Activated T-cell treated with anti-CD3 and anti-CD28 coated beads for 4 hours (primary cell): ENCODE results near the gene CCDC6.
"Not testable (repeated sequence)": the region's sequence is repeated elsewhere in the genome, so short reads cannot be mapped to it uniquely, and the experiment has no call there.

Experiments
- DNase-seq: peaks from one replicate; pipeline ENCODE4 v3.0.0-alpha.2; 2020

The CCDC6 gene

GRCh38 chr10:59805014-59805413, 101.3 kb downstream of the CCDC6 start:
- DNase-seq = no peak

DNA sequence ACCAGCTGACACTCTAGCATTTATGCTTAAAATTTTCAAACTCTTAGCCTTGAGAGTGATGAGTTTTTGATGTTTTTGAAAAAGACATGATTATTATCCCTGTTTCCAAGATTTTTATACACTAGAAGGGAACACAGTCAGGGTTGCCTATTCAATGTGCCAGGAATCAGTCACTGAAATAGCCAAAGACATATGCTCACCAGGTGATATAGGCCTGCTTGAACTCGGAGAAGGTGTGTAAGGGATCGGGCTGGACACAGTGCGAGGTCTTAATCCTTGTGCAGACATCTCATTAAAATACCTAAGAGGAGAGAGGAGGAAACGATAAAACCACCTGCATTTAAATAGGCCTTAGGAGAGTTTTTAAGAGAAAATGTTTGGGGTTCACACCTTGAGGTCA, 102.1 kb downstream of the CCDC6 start:
- DNase-seq = no peak

- no peak for DNase-seq
Measured at GRCh38 chr10:59803714-59804113, 102.6 kb downstream of the CCDC6 start.

DNA sequence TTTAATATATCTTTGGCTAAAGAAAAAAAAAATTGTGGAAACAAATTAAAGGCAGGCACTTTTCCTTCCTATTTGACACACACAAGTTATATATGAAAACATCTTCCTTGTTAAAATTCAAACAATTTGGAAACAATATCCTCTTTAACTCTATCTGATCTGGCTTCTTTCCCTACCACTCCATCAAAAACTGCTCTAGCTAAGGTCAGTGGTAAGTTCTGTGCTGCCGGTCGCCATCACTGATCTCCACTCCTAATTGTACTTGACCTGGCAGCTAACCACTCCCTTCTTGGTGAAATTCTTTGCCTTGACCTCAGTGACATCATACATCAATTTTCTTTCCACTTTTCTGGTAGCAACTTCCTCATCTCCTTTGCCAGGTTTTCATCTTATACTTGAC, 105.2 kb downstream of the CCDC6 start:
- DNase-seq = no peak

GRCh38 chr10:59799421-59799820, 106.9 kb downstream of the CCDC6 start:
- no peak for DNase-seq

- DNase-seq = no peak
Measured at GRCh38 chr10:59793919-59794318, 112.4 kb downstream of the CCDC6 start.

DNA sequence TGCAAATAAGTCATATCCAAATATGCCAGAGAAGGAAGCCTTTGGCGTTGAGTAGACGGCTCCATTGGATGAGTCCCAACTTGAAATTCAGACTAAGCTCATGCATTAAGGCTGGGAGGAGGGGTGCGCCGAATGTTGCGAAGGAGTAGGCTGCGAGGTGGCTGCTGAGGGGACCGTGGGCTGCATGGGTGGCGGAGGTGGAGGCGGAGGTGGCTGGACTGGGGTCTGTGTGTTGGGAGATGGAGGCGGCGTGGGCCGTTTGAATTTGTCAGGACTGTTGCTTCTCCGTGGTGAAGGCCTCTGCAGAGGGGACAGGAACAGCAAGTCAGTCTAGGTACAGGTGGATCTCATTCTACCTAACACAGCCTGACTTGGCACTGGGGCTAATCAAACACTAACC, 113.5 kb downstream of the CCDC6 start:
- DNase-seq = no peak

- no peak for DNase-seq
Measured at GRCh38 chr10:59791601-59792000, 114.8 kb downstream of the CCDC6 start.

GRCh38 chr10:59790080-59790479, 116.3 kb downstream of the CCDC6 start:
- not testable (repeated sequence) for DNase-seq

DNA sequence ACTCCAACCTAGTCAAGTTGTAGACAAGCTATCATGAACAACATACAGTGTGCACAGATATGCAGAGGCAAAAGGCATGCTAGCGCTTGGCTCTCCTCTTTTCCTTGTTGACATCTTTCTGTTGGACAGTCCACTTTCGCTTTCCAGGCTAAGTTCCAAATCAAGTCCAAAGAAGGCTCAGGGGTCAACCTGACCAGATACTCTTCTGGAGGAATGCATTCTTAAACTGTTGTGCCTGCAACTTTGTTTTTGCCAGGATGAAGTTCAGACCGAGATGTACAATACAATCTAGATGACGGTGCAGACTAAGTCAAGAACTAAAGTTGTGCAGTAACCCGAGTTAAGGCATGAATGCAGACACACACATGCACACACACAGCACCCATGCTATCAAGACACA, 117.4 kb downstream of the CCDC6 start:
- DNase-seq = not testable (repeated sequence)

- DNase-seq = not testable (repeated sequence)
Measured at GRCh38 chr10:59787032-59787431, 119.3 kb downstream of the CCDC6 start.

DNA sequence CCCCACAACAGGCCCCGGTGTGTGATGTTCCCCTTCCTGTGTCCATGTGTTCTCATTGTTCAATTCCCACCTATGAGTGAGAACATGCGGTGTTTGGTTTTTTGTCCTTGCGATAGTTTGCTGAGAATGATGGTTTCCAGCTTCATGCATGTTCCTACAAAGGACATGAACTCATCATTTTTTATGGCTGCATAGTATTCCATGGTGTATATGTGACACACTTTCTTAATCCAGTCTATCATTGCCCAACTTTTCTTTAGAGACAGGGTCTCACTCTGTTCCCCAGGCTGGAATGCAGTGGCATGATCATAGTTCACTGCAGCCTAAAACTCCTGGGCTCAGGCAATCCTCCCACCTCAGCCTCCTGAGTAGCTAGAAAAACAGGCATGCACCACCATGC, 120.9 kb downstream of the CCDC6 start:
- DNase-seq = not testable (repeated sequence)

- no peak for DNase-seq
Measured at GRCh38 chr10:59781511-59781910, 124.8 kb downstream of the CCDC6 start.

DNA sequence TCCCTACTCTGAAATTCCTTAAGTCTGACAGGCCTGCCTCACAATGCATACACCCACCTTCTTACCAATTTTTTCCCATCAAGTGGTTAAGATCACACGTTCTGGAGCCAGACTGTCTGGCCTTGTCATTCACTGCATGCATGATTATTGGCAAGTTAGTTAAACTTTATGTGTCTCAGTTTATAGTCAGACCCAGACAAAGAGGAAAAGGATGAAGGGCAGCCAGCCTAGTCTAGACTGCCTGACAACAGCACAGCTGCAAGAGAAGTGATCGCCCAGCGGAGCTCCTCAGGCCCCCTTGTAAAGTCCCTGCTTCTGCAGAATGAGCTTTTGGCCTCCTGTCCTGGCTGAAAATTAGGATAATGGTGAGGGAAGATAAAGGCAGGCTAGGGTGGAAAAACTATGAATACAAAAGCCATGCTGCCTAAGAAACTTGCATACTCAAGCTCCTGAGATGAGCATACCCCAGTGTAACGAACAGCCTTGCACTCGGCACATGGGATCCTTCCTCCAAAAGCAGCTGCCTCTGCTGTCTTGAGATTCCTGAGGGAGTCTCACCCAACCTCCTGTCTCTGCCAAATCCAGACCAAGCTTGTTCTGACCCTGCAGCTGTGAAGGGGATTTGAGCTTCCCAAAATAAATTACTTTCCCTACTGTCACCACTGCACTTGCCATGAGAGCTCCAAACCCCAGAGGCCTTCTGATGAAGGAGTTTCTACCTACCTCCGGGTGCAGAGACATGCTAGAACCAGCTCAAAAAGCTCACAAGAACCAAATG, 126.4 kb downstream of the CCDC6 start:
- no peak for DNase-seq

- DNase-seq = no peak
Measured at GRCh38 chr10:59774451-59774850, 131.9 kb downstream of the CCDC6 start.

DNA sequence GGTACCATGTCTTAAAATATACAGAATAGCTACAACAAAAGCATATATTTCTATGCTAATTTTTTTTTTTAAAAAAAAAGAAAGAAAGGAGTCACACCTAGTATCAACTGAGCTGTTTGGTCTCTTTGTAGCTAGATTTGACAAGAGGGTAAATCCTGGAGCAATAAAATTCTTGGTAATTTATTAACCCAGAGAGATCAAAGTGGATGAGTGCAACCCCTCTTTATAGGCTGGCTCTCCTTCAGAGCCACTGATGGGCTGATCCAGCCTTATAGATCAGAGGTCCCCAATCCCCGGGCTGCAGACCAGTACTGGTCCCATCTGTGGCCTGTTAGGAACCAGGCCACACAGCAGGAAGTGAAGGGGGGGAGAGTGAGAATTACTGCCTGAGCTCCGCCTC, 133.3 kb downstream of the CCDC6 start:
- no peak for DNase-seq

DNA sequence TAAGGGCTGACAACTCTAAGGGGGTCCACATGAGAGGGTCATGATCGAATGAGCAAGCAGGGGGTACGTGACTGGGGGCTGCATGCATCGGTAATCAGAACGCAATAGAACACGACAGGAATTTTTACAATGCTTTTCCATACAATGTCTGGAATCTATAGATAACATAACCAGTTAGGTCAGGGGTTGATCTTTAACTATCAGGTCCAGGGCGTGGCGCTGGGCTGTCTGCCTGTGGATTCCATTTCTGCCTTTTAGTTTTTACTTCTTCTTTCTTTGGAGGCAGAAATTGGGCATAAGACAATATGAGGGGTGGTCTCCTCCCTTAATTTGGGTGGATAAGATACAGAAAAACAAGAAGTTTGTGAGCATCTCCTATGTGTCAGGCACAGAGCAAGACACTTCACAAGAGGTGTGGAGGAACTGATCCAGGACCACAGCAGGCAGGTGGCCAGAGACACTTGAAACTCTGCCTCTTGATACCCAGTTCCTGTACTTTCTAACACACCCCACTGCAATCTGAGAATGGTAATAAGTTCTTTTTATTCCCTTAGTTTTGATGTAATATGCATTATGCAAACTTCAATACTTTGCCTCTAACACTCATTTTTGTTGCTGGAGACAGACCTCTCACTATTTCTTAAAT, 135.1 kb downstream of the CCDC6 start:
- DNase-seq = no peak

DNA sequence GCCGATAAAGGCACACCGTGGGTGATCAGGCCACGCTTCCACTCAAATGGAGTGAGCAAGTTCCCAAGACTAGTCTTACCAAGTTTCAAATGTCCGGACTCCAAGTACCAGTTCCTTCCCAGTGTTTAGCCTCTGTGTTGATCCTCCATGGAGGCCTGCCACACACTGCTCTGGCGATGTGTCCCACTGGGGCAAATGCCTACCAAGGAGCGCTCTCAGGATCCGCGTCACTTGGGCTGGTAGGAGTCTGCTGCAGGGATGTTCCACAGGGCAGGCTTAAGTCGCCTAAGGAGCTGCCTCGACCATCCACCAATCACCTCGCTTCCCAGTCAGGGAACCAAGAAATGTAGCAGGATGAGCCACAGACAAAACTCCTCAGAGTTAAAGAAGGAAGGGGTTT, 135.7 kb downstream of the CCDC6 start:
- DNase-seq = no peak

DNA sequence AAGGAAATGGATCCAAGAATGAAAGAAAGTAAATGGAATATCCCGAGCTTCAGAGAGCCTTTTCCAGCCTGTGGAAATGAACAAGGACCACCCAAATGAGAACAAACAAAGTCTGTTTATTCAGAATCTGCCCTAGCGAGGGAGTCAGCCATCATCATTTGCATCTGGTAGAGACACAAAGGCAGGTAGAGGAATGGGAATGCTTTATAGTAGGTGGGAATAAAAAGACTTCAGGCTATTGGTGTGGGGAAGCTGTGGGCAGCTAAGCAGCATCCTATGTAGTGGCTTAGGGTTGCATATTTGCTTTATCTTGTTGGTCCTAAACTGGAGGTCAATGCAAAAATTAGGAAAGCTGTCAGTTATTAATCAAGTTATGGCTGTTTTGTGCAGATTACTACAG, 143.9 kb downstream of the CCDC6 start:
- no peak for DNase-seq

GRCh38 chr10:59757966-59758365, 148.4 kb downstream of the CCDC6 start:
- no peak for DNase-seq

DNA sequence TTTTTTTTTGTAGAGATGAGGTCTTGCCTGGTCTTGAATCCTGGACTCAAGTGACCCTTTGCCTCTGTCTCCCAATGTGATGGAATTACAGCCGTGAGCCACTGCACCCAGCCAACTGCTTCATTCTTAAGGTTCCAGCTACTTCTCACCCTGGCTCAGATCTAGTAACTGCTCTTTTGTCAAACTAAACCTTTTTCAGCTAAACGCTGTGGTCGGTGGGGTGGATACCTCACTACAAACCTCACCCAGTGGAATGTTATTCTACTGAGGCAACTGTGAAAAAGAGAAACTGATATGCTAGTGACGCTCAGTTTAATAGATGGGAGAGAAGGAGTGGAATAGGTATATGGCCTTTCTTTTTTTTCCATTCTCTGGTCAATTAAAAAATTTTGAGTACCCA, 151.4 kb downstream of the CCDC6 start:
- no peak for DNase-seq

DNA sequence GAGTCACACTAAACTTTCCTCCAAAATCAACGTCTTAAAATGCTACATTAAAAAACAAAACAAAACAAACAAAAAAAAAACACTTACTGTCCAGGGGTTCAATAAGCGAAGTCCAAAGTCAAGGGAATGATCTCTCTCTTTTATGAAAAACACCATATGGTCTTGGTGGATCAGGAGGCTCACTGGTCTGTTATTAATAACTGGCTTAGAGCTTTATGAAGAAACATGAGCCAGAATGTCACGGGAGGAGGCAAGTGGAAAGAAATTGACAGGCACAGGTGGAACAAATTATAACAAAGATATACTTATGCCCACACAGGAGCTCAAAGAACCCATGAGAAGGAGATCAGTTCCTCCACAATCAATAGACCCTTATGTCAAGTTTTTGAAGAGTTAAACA, 153.1 kb downstream of the CCDC6 start, which contains the start of gene MRLN:
MRLN (minus strand) TSS at position 189 of the 400 bp plus-strand sequence.
- DNase-seq = no peak

DNA sequence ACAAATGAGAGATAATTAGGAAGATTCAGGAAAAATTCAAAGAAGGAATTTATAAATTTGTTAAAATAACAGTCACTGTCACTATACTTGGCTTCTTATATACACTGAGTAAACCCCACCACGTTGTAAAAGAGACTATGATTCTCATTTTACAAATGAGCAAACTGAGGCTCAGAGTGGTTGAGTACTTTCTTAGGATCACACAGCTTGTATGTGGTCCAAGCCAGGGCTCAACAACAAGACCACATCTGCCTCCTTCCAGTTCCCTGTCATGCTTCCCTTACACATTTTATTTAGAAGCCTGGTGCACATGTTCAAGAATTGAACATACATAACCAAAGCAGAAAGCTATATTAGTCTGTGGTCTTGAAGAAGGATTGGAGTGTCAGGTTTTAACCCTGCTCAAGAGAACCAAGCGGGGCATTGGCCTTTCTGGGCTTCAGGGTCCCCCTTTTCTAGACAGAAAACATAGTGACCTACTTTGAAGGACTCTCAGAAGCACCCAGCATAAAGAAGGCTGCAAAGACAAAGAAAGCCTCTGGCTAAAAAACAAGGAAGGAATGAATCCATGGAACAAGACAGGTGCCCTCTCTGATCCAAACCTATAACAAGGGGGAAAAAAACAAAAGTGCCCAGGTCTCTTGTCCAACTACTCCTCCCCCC, 153.9 kb downstream of the CCDC6 start:
- DNase-seq = no peak
